Esophagus squamous epithelium (tissue), 5 donors: ENCODE results near the gene EPB41L2. TPM values are rescaled to one million over a fixed set of nuclear protein-coding genes. Genes with fewer than 3 reads are reported as not detected.

Source experiments
- DNase-seq: peaks from one replicate; lab custom pipeline; 2025; lab: John Stamatoyannopoulos, UW
- H3K27ac ChIP-seq, 4 donors: fragments of 200-600 bp; sonication (generic); one replicate each; pipeline ENCODE4 v1.5.1; 2016 to 2019; ENCODE audit warnings: mild to moderate bottlenecking in 1 of 4
- H3K27me3 ChIP-seq, 4 donors: fragments of 200-600 bp; sonication (generic); 1 replicate in 3 of 4; 2 replicates in 1 of 4; pipeline versions ENCODE4 v1.5.1 to v1.6.0; 2017 to 2021; ENCODE audit warnings: antibody characterized with exemption in 1 of 4
- H3K36me3 ChIP-seq, 3 donors: fragments of 200-600 bp; sonication (generic); one replicate each; pipeline ENCODE4 v1.5.1; 2016 to 2019
- H3K4me1 ChIP-seq, 3 donors: fragments of 200-600 bp; sonication (generic); one replicate each; pipeline ENCODE4 v1.5.1; 2017 to 2019
- H3K4me3 ChIP-seq, 4 donors: fragments of 200-600 bp; sonication (generic); 1 replicate in 3 of 4; 2 replicates in 1 of 4; pipeline ENCODE4 v1.5.1; 2016 to 2019; ENCODE audit warnings: mild to moderate bottlenecking in 2 of 4, moderate library complexity in 1 of 4
- H3K9me3 ChIP-seq, 3 donors: fragments of 200-600 bp; sonication (generic); one replicate each; pipeline ENCODE4 v1.5.1; 2016 to 2019
- CTCF ChIP-seq, 6 experiments: fragments of 450-650 bp in 4 of 6; fragments of 200-600 bp in 2 of 6; sonication (generic) in 2 of 6; IDR thresholded peaks; one replicate each; pipeline ENCODE4 v1.5.1; 2016 to 2019; ENCODE audit warnings: antibody characterized with exemption in 6 of 6, mild to moderate bottlenecking in 4 of 6, moderate library complexity in 4 of 6
- POLR2A ChIP-seq, 4 donors: fragments of 450-650 bp; IDR thresholded peaks; one replicate each; pipeline ENCODE4 v1.6.1; 2017; ENCODE audit warnings: antibody characterized with exemption in 4 of 4, mild to moderate bottlenecking in 4 of 4, moderate library complexity in 3 of 4
- WGBS, 2 donors: methylation state at CpG; one replicate each; pipeline ENCODE4 v1.1.5; 2018; 5-methylcytosine and 5-hydroxymethylcytosine counted together
- intact Hi-C: fragments of 100-400 bp; cut with DNase I; formaldehyde crosslinking; loops from one replicate; pipeline ENCODE4 v1.15.0; 2022
- total RNA-seq, 4 donors: library from RNA; depleted of rRNA; stranded (reverse); fragments of >200 nt; gene quantifications; one replicate each; pipeline ENCODE4 v1.1.0, GENCODE V29; 2016
- donor health status: DM: yes; HTN: yes; CAD: no.

Gene EPB41L2
- total RNA-seq, 4 donors from 2014 or later = 6.2 to 58.0 (median 14.9) TPM

- no peaks in the 10 kb centered on the region for H3K27me3 ChIP-seq
- H3K36me3 ChIP-seq = no peaks in the 10 kb centered on the region
- H3K9me3 ChIP-seq = no peaks in the 10 kb centered on the region
- H3K4me1 ChIP-seq = no peaks in the 10 kb centered on the region
- no peak for DNase-seq
- no peak overlapping the region for H3K4me3 ChIP-seq
- TF ChIP-seq POLR2A (IDR thresholded peaks at IDR 0.05) (no peak), CTCF (IDR thresholded peaks at IDR 0.05) (no peak)
- WGBS, 2 donors = 59 to 63% methylated on average over 3 to 4 of the region's 7 CpGs
- intact Hi-C loops = no loop called here
- H3K27ac ChIP-seq = no peak overlapping the region
These were observed 33.3 kb downstream of the EPB41L2 start for GRCh38 chr6:131029626-131030297.

GRCh38 chr6:131027326-131027725 lies 35.7 kb downstream of the EPB41L2 start:
- Histone ChIP-seq H3K27me3 (no peaks in the 10 kb centered on the region), H3K27ac (no peak overlapping the region), H3K4me1 (peaks cover 0 to 5% (median 4%) of the 10 kb centered on the region in 3 donors), H3K36me3 (no peaks in the 10 kb centered on the region), H3K4me3 (no peak overlapping the region), H3K9me3 (no peaks in the 10 kb centered on the region)
- TF ChIP-seq CTCF (IDR thresholded peaks at IDR 0.05) = no peak
- TF ChIP-seq POLR2A (IDR thresholded peaks at IDR 0.05) = no peak
- no peak for DNase-seq
- intact Hi-C loops = no loop called here
- WGBS, 2 donors = 34 to 64% methylated on average over 2 of the region's 2 CpGs

- H3K27ac ChIP-seq = no peak overlapping the region
- H3K27me3 ChIP-seq = no peaks in the 10 kb centered on the region
- no peaks in the 10 kb centered on the region for H3K36me3 ChIP-seq
- peaks cover 0 to 5% (median 4%) of the 10 kb centered on the region in 3 donors for H3K4me1 ChIP-seq
- TF ChIP-seq POLR2A (IDR thresholded peaks at IDR 0.05) (no peak), CTCF (IDR thresholded peaks at IDR 0.05) (no peak)
- intact Hi-C loops = no loop called here
- no peaks in the 10 kb centered on the region for H3K9me3 ChIP-seq
- DNase-seq = no peak
- H3K4me3 ChIP-seq = no peak overlapping the region
- WGBS, 2 donors = 100% methylated on average over 1 of the region's 1 CpG
These were observed 36.8 kb downstream of the EPB41L2 start for GRCh38 chr6:131026243-131026642.

- intact Hi-C loops = no loop called here
- 88 to 95% methylated on average over 6 of the region's 6 CpGs for WGBS, 2 donors
- Histone ChIP-seq H3K36me3 (no peaks in the 10 kb centered on the region), H3K9me3 (no peaks in the 10 kb centered on the region), H3K4me1 (peaks cover 0 to 5% (median 4%) of the 10 kb centered on the region in 3 donors), H3K27me3 (no peaks in the 10 kb centered on the region), H3K27ac (no peak overlapping the region), H3K4me3 (no peak overlapping the region)
- DNase-seq = no peak
- TF ChIP-seq CTCF (IDR thresholded peaks at IDR 0.05) (no peak), POLR2A (IDR thresholded peaks at IDR 0.05) (no peak)
These were observed 38.5 kb downstream of the EPB41L2 start for GRCh38 chr6:131024565-131024964.

- TF ChIP-seq POLR2A (IDR thresholded peaks at IDR 0.05) = no peak
- no peaks in the 10 kb centered on the region for H3K9me3 ChIP-seq
- H3K4me3 ChIP-seq = no peak overlapping the region
- intact Hi-C loops = no loop called here
- DNase-seq = no peak
- 24 to 60% methylated on average over 3 of the region's 3 CpGs for WGBS, 2 donors
- H3K36me3 ChIP-seq = no peaks in the 10 kb centered on the region
- H3K4me1 ChIP-seq = peaks cover 0 to 5% (median 4%) of the 10 kb centered on the region in 3 donors
- H3K27me3 ChIP-seq = no peaks in the 10 kb centered on the region
- H3K27ac ChIP-seq = no peak overlapping the region
These were observed 39.1 kb downstream of the EPB41L2 start for GRCh38 chr6:131023834-131024504.
